ENCODE data around the gene PLPPR1.

PLPPR1 gene

GRCh38 chr9:101047848-101048397 lies 19.4 kb downstream of the PLPPR1 start:
- no peak for DNase-seq (ENCODE audit: low read depth)

GRCh38 chr9:101050650-101051049 lies 22.1 kb downstream of the PLPPR1 start:
- no peak for DNase-seq (ENCODE audit: low read depth)

GRCh38 chr9:101054657-101055056 lies 26.1 kb downstream of the PLPPR1 start:
- no peak for DNase-seq (ENCODE audit: low read depth)

- DNase-seq (ENCODE audit: low read depth): no peak
These were observed 27.0 kb downstream of the PLPPR1 start for GRCh38 chr9:101055516-101055915.

GRCh38 chr9:101062686-101063085 lies 34.2 kb downstream of the PLPPR1 start:
- no peak for DNase-seq (ENCODE audit: low read depth)

GRCh38 chr9:101063192-101063591 lies 34.7 kb downstream of the PLPPR1 start:
- DNase-seq (ENCODE audit: low read depth): no peak

GRCh38 chr9:101064206-101064605 lies 35.7 kb downstream of the PLPPR1 start:
- no peak for DNase-seq (ENCODE audit: low read depth)

GRCh38 chr9:101065930-101066329 lies 37.4 kb downstream of the PLPPR1 start:
- DNase-seq (ENCODE audit: low read depth): no peak

GRCh38 chr9:101068696-101069095 lies 40.2 kb downstream of the PLPPR1 start:
- DNase-seq (ENCODE audit: low read depth): no peak

GRCh38 chr9:101072259-101072658 lies 43.7 kb downstream of the PLPPR1 start:
- no peak for DNase-seq (ENCODE audit: low read depth)

- no peak for DNase-seq (ENCODE audit: low read depth)
These were observed 44.6 kb downstream of the PLPPR1 start for GRCh38 chr9:101073122-101073521.

GRCh38 chr9:101081641-101082040 lies 53.1 kb downstream of the PLPPR1 start:
- DNase-seq (ENCODE audit: low read depth): no peak

- DNase-seq (ENCODE audit: low read depth): no peak
These were observed 55.1 kb downstream of the PLPPR1 start for GRCh38 chr9:101083448-101084202.

- no peak for DNase-seq (ENCODE audit: low read depth)
These were observed 58.9 kb downstream of the PLPPR1 start for GRCh38 chr9:101087426-101087825.

GRCh38 chr9:101092922-101093321 lies 64.4 kb downstream of the PLPPR1 start:
- DNase-seq (ENCODE audit: low read depth): no peak

- DNase-seq (ENCODE audit: low read depth): no peak
These were observed 65.1 kb downstream of the PLPPR1 start for GRCh38 chr9:101093620-101094019.

- no peak for DNase-seq (ENCODE audit: low read depth)
These were observed 66.2 kb downstream of the PLPPR1 start for GRCh38 chr9:101094686-101095085.

- no peak for DNase-seq (ENCODE audit: low read depth)
These were observed 68.7 kb downstream of the PLPPR1 start for GRCh38 chr9:101097210-101097609.

- no peak for DNase-seq (ENCODE audit: low read depth)
These were observed 69.9 kb downstream of the PLPPR1 start for GRCh38 chr9:101098392-101098791.

- no peak for DNase-seq (ENCODE audit: low read depth)
These were observed 85.8 kb downstream of the PLPPR1 start for GRCh38 chr9:101114317-101114716.

- DNase-seq (ENCODE audit: low read depth): no peak
These were observed 86.6 kb downstream of the PLPPR1 start for GRCh38 chr9:101115102-101115501.

- no peak for DNase-seq (ENCODE audit: low read depth)
These were observed 88.6 kb downstream of the PLPPR1 start for GRCh38 chr9:101117161-101117560.

- DNase-seq (ENCODE audit: low read depth): peak; percentile 12
These were observed 90.8 kb downstream of the PLPPR1 start for GRCh38 chr9:101119206-101119819.

All from activated T-cell treated with anti-CD3 and anti-CD28 coated beads for 48 hours (primary cell).